ENCODE data around the gene PARD3. TPM values are rescaled to one million over a fixed set of nuclear protein-coding genes. Genes with fewer than 3 reads are reported as not detected.
"Not testable (repeated sequence)": the region's sequence is repeated elsewhere in the genome, so short reads cannot be mapped to it uniquely, and the experiment has no call there.

Gene PARD3
- total and polyA plus RNA-seq, 2 donors (not counting 3 experiments of a cell fraction or from before 2014, with no cell fraction given), result 7.3 to 24.1 TPM

DNA sequence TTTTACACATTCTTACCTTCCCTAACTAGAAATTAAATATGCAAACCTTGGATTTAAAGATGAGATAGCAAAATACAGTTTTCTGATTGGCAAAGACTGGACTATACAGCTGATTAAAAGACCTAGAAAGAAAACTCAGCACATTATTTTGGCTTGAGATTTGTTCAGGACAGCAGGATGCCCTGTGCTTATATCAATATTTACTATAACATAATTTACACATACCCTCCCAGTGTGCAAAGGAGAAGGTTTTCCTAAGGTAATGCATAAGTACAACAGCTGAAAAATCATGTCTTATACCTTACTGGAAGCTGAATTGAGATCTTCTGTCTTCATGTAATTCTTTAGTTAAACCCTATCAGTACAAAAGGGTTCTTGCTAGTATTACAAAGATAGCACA lies 458.6 kb downstream of the PARD3 start:
- ChIA-PET POLR2A (no interaction called here), CTCF (interaction anchor here (0.9 to 1.0 kb wide), 3 partner anchors 9 to 106 kb away, joined by 3 read pairs; no protein-coding TSS in a partner anchor)
- no peaks in the 10 kb centered on the region for H3K9me3 ChIP-seq (replicated peaks; ENCODE audit: control insufficient read depth, insufficient read depth, low read length)
- no peaks in the 10 kb centered on the region for H3K79me2 ChIP-seq (ENCODE audit: control insufficient read depth, insufficient read depth, low read length)
- TF ChIP-seq, protein P1, sequence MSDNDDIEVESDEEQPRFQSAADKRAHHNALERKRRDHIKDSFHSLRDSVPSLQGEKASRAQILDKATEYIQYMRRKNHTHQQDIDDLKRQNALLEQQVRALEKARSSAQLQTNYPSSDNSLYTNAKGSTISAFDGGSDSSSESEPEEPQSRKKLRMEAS (IDR thresholded peaks at IDR 0.05; ENCODE audit: insufficient read depth, insufficient read length), result no peak
- no peak overlapping the region for H2AFZ ChIP-seq (ENCODE audit: low read depth, low read length)
- no peaks in the 10 kb centered on the region for H3K9me1 ChIP-seq (replicated peaks; ENCODE audit: control insufficient read depth, extremely low read depth, insufficient read depth, low read length)
- DNase-seq (ENCODE audit: low read depth, low spot score) (no peak), FAIRE-seq (no peak)
- intact Hi-C loops (cut with micrococcal nuclease) (no loop called here), dilution Hi-C loops (cut with MboI; ENCODE audit: extremely low pct_ligation_motif_present, low sequenced_read_pairs) (no loop called here)
- no TSS peak for BruUV-seq (replicated peaks)
- no peaks in the 10 kb centered on the region for H4K20me1 ChIP-seq (replicated peaks; ENCODE audit: control insufficient read depth, extremely low read depth, insufficient read depth, low read length)
- H3K4me3 ChIP-seq (replicated peaks in 1 of 3; ENCODE audit: insufficient read depth in 1 of 3, low read depth in 1 of 3, low read length in 3 of 3), result no peak overlapping the region
- H3K36me3 ChIP-seq (ENCODE audit: control insufficient read depth in 2 of 2, extremely low read depth in 1 of 2, insufficient read depth in 2 of 2, low read length in 2 of 2), result peaks cover 0 to 2% of the 10 kb centered on the region in 2 experiments
- no peaks in the 10 kb centered on the region for H3K27me3 ChIP-seq (ENCODE audit: control insufficient read depth in 2 of 2, insufficient read depth in 2 of 2, low read length in 2 of 2)
- H3K9ac ChIP-seq (replicated peaks; ENCODE audit: extremely low read depth, insufficient read depth, low read length), result no peak overlapping the region
- H3K27ac ChIP-seq (ENCODE audit: insufficient read depth, low read depth, low read length), result no peak overlapping the region
- H3K4me1 ChIP-seq (ENCODE audit: control insufficient read depth, extremely low read depth, insufficient read depth, low read length), result peaks cover 1% of the 10 kb centered on the region
- H3K4me2 ChIP-seq (ENCODE audit: insufficient read depth, low read length), result no peak overlapping the region

DNA sequence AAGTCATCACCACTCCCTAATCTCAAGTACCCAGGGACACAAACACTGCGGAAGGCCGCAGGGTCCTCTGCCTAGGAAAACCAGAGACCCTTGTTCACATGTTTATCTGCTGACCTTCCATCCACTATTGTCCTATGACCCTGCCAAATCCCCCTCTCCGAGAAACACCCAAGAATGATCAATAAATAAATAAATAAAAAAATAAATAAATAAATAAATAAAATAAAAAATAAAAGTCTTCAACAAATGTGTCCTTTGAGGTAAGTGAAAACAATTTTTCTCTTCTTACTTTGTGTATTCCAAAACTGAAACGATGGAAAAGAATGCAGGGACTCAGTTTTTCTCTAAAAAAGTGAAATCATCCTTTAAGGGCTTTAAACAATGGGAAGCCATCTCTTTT lies 461.6 kb downstream of the PARD3 start:
- FAIRE-seq; H3K36me3 ChIP-seq (ENCODE audit: control insufficient read depth in 2 of 2, extremely low read depth in 1 of 2, insufficient read depth in 2 of 2, low read length in 2 of 2); dilution Hi-C loops (cut with MboI; ENCODE audit: extremely low pct_ligation_motif_present, low sequenced_read_pairs); CTCF ChIA-PET; H3K4me3 ChIP-seq (replicated peaks in 1 of 3; ENCODE audit: insufficient read depth in 1 of 3, low read depth in 1 of 3, low read length in 3 of 3); H3K27ac ChIP-seq (ENCODE audit: insufficient read depth, low read depth, low read length); H3K79me2 ChIP-seq (ENCODE audit: control insufficient read depth, insufficient read depth, low read length); BruUV-seq (replicated peaks); H2AFZ ChIP-seq (ENCODE audit: low read depth, low read length); DNase-seq (ENCODE audit: low read depth, low spot score); H3K9ac ChIP-seq (replicated peaks; ENCODE audit: extremely low read depth, insufficient read depth, low read length); H4K20me1 ChIP-seq (replicated peaks; ENCODE audit: control insufficient read depth, extremely low read depth, insufficient read depth, low read length); H3K4me1 ChIP-seq (ENCODE audit: control insufficient read depth, extremely low read depth, insufficient read depth, low read length); POLR2A ChIA-PET; intact Hi-C loops (cut with micrococcal nuclease); H3K4me2 ChIP-seq (ENCODE audit: insufficient read depth, low read length); H3K27me3 ChIP-seq (ENCODE audit: control insufficient read depth in 2 of 2, insufficient read depth in 2 of 2, low read length in 2 of 2); H3K9me1 ChIP-seq (replicated peaks; ENCODE audit: control insufficient read depth, extremely low read depth, insufficient read depth, low read length); H3K9me3 ChIP-seq (replicated peaks; ENCODE audit: control insufficient read depth, insufficient read depth, low read length): not testable (repeated sequence)

DNA sequence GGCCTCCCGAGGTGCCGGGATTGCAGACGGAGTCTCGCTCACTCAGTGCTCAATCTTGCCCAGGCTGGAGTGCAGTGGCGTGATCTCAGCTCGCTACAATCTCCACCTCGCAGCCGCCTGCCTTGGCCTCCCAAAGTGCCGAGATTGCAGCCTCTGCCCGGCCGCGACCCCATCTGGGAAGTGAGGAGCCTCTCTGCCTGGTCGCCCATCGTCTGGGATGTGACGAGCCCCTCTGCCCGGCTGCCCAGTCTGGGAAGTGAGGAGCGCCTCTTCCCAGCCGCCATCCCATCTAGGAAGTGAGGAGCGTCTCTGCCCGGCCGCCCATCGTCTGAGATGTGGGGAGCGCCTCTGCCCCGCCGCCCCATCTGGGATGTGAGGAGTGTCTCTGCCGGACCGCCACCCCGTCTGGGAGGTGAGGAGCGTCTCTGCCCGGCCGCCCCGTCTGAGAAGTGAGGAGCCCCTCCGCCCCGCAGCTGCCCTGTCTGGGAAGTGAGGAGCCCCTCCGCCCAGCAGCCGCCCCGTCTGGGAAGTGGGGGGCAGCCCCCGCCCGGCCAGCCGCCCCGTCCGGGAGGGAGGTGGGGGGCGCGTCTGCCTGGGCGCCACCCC lies 462.4 kb downstream of the PARD3 start:
- H3K9me1 ChIP-seq (replicated peaks; ENCODE audit: control insufficient read depth, extremely low read depth, insufficient read depth, low read length); H3K4me2 ChIP-seq (ENCODE audit: insufficient read depth, low read length); FAIRE-seq; H3K36me3 ChIP-seq (ENCODE audit: control insufficient read depth in 2 of 2, extremely low read depth in 1 of 2, insufficient read depth in 2 of 2, low read length in 2 of 2); H4K20me1 ChIP-seq (replicated peaks; ENCODE audit: control insufficient read depth, extremely low read depth, insufficient read depth, low read length); CTCF ChIA-PET; H2AFZ ChIP-seq (ENCODE audit: low read depth, low read length); H3K27me3 ChIP-seq (ENCODE audit: control insufficient read depth in 2 of 2, insufficient read depth in 2 of 2, low read length in 2 of 2); H3K9ac ChIP-seq (replicated peaks; ENCODE audit: extremely low read depth, insufficient read depth, low read length); dilution Hi-C loops (cut with MboI; ENCODE audit: extremely low pct_ligation_motif_present, low sequenced_read_pairs); H3K4me1 ChIP-seq (ENCODE audit: control insufficient read depth, extremely low read depth, insufficient read depth, low read length); H3K9me3 ChIP-seq (replicated peaks; ENCODE audit: control insufficient read depth, insufficient read depth, low read length); POLR2A ChIA-PET; H3K79me2 ChIP-seq (ENCODE audit: control insufficient read depth, insufficient read depth, low read length); BruUV-seq (replicated peaks); intact Hi-C loops (cut with micrococcal nuclease); H3K4me3 ChIP-seq (replicated peaks in 1 of 3; ENCODE audit: insufficient read depth in 1 of 3, low read depth in 1 of 3, low read length in 3 of 3); DNase-seq (ENCODE audit: low read depth, low spot score); H3K27ac ChIP-seq (ENCODE audit: insufficient read depth, low read depth, low read length): not testable (repeated sequence)
